ENCODE results near the gene IGFBP2. TPM values are rescaled to one million over a fixed set of nuclear protein-coding genes. Genes with fewer than 3 reads are reported as not detected.

Gene IGFBP2
- total and polyA plus RNA-seq, 2 of the 13 experiments (the other 11 are each of a cell fraction or from before 2014, with no cell fraction given), result 2.0 to 5.8 TPM

GRCh38 chr2:216619411-216620393, 13.5 kb upstream of the IGFBP2 start (continued):
- TF ChIP-seq RERE (CRISPR knock-in tag; IDR thresholded peaks at IDR 0.05; ENCODE audit: low read depth), result peak; percentile 46; the same call in 1 of the 2 replicates
- no peak for TF ChIP-seq SMC3 (IDR thresholded peaks at IDR 0.05; ENCODE audit: low read length)
- TF ChIP-seq, protein P1, sequence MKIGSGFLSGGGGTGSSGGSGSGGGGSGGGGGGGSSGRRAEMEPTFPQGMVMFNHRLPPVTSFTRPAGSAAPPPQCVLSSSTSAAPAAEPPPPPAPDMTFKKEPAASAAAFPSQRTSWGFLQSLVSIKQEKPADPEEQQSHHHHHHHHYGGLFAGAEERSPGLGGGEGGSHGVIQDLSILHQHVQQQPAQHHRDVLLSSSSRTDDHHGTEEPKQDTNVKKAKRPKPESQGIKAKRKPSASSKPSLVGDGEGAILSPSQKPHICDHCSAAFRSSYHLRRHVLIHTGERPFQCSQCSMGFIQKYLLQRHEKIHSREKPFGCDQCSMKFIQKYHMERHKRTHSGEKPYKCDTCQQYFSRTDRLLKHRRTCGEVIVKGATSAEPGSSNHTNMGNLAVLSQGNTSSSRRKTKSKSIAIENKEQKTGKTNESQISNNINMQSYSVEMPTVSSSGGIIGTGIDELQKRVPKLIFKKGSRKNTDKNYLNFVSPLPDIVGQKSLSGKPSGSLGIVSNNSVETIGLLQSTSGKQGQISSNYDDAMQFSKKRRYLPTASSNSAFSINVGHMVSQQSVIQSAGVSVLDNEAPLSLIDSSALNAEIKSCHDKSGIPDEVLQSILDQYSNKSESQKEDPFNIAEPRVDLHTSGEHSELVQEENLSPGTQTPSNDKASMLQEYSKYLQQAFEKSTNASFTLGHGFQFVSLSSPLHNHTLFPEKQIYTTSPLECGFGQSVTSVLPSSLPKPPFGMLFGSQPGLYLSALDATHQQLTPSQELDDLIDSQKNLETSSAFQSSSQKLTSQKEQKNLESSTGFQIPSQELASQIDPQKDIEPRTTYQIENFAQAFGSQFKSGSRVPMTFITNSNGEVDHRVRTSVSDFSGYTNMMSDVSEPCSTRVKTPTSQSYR (CRISPR knock-in tag; IDR thresholded peaks at IDR 0.05; ENCODE audit: borderline replicate concordance), result no peak
- TF ChIP-seq, protein P2, sequence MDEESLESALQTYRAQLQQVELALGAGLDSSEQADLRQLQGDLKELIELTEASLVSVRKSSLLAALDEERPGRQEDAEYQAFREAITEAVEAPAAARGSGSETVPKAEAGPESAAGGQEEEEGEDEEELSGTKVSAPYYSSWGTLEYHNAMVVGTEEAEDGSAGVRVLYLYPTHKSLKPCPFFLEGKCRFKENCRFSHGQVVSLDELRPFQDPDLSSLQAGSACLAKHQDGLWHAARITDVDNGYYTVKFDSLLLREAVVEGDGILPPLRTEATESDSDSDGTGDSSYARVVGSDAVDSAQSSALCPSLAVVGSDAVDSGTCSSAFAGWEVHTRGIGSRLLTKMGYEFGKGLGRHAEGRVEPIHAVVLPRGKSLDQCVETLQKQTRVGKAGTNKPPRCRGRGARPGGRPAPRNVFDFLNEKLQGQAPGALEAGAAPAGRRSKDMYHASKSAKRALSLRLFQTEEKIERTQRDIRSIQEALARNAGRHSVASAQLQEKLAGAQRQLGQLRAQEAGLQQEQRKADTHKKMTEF (CRISPR knock-in tag; IDR thresholded peaks at IDR 0.05), result peak; percentile 61; the same call in 1 of the 2 replicates
- TF ChIP-seq RFXANK (CRISPR knock-in tag; IDR thresholded peaks at IDR 0.05), result no peak
- no peak for TF ChIP-seq ARNTL (CRISPR knock-in tag; IDR thresholded peaks at IDR 0.05)
- peak; percentile 75 for TF ChIP-seq FOXA3 (CRISPR knock-in tag; IDR thresholded peaks at IDR 0.05)
- TF ChIP-seq PATZ1 (CRISPR knock-in tag; IDR thresholded peaks at IDR 0.05), result peak; percentile 75
- no peak for TF ChIP-seq ZNF746 (CRISPR knock-in tag; IDR thresholded peaks at IDR 0.05)
- no peak for TF ChIP-seq ZNF704 (CRISPR knock-in tag; IDR thresholded peaks at IDR 0.05; ENCODE audit: borderline replicate concordance)
- TF ChIP-seq KLF11 (CRISPR knock-in tag; IDR thresholded peaks at IDR 0.05), result no peak
- TF ChIP-seq MZF1 (CRISPR knock-in tag; IDR thresholded peaks at IDR 0.05; ENCODE audit: borderline replicate concordance), result no peak
- TF ChIP-seq DNMT3B (CRISPR knock-in tag; conservative IDR thresholded peaks at IDR 0.05), result no peak
- TF ChIP-seq RCOR2 (CRISPR knock-in tag; IDR thresholded peaks at IDR 0.05), result 0 out of 2 replicates have a peak, but pooled peaks have one; percentile 31
- no peak for TF ChIP-seq ZNF296 (CRISPR knock-in tag; conservative IDR thresholded peaks at IDR 0.05)
- no peak for TF ChIP-seq KAT7 (CRISPR knock-in tag; IDR thresholded peaks at IDR 0.05; ENCODE audit: borderline replicate concordance)
